Measurements from ENCODE around the gene LPCAT2.

DNA sequence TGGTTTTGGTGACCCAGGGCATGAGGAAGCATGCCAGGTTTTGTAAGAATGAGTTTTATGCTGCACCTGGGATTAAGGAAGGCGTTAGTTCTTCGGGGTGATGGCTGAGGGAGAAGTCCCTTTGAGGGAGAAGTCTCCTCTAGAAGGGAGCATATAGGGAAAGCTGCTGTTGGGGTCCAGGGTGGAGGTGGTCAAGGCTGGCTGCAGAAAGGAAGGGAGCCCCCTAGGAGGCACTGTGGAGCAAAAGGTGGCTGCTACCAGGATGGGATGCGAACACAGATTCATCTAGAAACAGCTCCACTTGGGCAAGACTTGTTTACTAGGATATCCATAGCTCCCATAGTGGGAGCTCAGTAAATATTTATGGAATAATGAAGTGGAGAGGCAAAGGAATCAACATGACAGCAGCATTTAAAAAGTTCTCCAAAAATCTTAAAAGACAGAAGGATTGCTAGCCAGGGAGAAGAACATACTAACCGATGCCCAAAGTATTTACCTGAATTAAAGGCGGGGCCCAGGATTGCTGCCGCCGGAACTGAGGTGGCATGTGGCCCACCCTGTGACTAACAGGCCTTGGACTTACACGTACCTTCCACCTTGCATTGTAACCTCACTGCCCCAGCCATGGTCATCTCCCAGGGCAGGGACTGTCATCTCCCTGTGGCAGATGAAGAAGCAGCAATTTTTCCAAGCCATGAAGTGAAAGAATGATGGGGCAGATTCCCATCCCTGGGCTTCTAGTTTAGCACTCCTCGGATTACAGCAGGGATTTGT, 7.1 kb upstream of the LPCAT2 start:
- TF ChIP-seq JUNB (IDR thresholded peaks at IDR 0.05; ENCODE audit: unreplicated experiment) (no peak), NANOG (IDR thresholded peaks at IDR 0.05; ENCODE audit: borderline replicate concordance) (no peak)
